GM12878 (cell line): Measurements from ENCODE around the gene SLC25A48. TPM values are rescaled to one million over a fixed set of nuclear protein-coding genes. Genes with fewer than 3 reads are reported as not detected.

Experiments used
- ATAC-seq: fragments of 200-7000 bp; cut with Tn5 transposase; 3 replicates; pipeline ENCODE4 v1.9.1; 2020; ENCODE audit warnings: mild to moderate bottlenecking, moderate library complexity
- BruUV-seq: library from RNA; stranded (reverse); fragments of 400-500 nt; replicated peaks from 2 replicates; lab custom pipeline; 2021; lab: Mats Ljungman, UMichigan
- CTCF ChIA-PET: fragments of 300-600 bp; sonication (Branson Sonifier 250); formaldehyde crosslinking; extraction: SDS; loops from one replicate; lab custom pipeline; 2021; ENCODE audit warnings: inconsistent platforms; lab: Yijun Ruan, JAX
- POLR2A ChIA-PET: fragments of 350-600 bp; formaldehyde crosslinking; extraction: SDS; loops from one replicate; lab custom pipeline; 2021; ENCODE audit warnings: inconsistent platforms; lab: Charles Lee
- RAD21 ChIA-PET: fragments of 300-600 bp; sonication (Branson Sonifier 250); formaldehyde crosslinking; loops from one replicate; lab custom pipeline; 2023; ENCODE audit warnings: antibody characterized with exemption; ENCODE audit not compliant: unreplicated experiment; lab: Charles Lee
- SMC1A ChIA-PET: fragments of 300-600 bp; sonication (Branson Sonifier 250); formaldehyde crosslinking; loops from one replicate; lab custom pipeline; 2023; ENCODE audit not compliant: unreplicated experiment, uncharacterized antibody; lab: Charles Lee
- DNase-seq: peaks from one replicate; pipeline ENCODE4 v3.0.0-alpha.2; 2011; ENCODE audit warnings: low read depth, low spot score
- FAIRE-seq: peaks from 3 replicates; lab custom pipeline; 2011; peaks lifted over from hg19 to GRCh38; lab: Jason Lieb, UNC
- H2AFZ ChIP-seq: 2 replicates; pipeline ENCODE4 v1.6.0; 2011; ENCODE audit warnings: low read depth, low read length, control low read depth; ENCODE audit not compliant: control insufficient read depth
- H3K27ac ChIP-seq: 2 replicates; pipeline ENCODE4 v1.5.1; 2011; ENCODE audit warnings: control low read depth; ENCODE audit not compliant: control insufficient read depth, insufficient read depth
- H3K27me3 ChIP-seq, 2 experiments: replicated peaks in 1 of 2; 2 replicates each; pipeline versions ENCODE4 v1.6.0 to v1.6.1; 2011; ENCODE audit warnings: low read length in 1 of 2; ENCODE audit not compliant: control insufficient read depth in 2 of 2, insufficient read depth in 2 of 2
- H3K36me3 ChIP-seq, 2 experiments: 2 replicates each; pipeline ENCODE4 v1.5.1; 2011; ENCODE audit warnings: low read length in 1 of 2; ENCODE audit not compliant: control insufficient read depth in 2 of 2, insufficient read depth in 2 of 2
- H3K4me1 ChIP-seq: 2 replicates; pipeline ENCODE4 v1.6.1; 2011; ENCODE audit warnings: mild to moderate bottlenecking, low read length, moderate library complexity, mixed read lengths; ENCODE audit not compliant: control insufficient read depth, insufficient read depth
- H3K4me2 ChIP-seq: 2 replicates; pipeline ENCODE4 v1.6.0; 2011; ENCODE audit warnings: control low read depth; ENCODE audit not compliant: control insufficient read depth, insufficient read depth
- H3K4me3 ChIP-seq: fragments of 200-600 bp; sonication (generic); 2 replicates; pipeline ENCODE4 v1.5.1; 2016
- H3K79me2 ChIP-seq: 2 replicates; pipeline ENCODE4 v1.6.0; 2011; ENCODE audit warnings: low read length; ENCODE audit not compliant: control insufficient read depth, insufficient read depth
- H3K9ac ChIP-seq: 2 replicates; pipeline ENCODE4 v1.8.0; 2011; ENCODE audit warnings: low read length, control low read depth, mixed read lengths; ENCODE audit not compliant: control insufficient read depth, insufficient read depth
- H3K9me3 ChIP-seq: replicated peaks from 3 replicates; pipeline ENCODE4 v1.5.1; 2011; ENCODE audit warnings: mild to moderate bottlenecking, low read length; ENCODE audit not compliant: control insufficient read depth, insufficient read depth
- H4K20me1 ChIP-seq: 2 replicates; pipeline ENCODE4 v1.6.0; 2011; ENCODE audit not compliant: control insufficient read depth, insufficient read depth
- DPF2 ChIP-seq: fragments of 450-650 bp; IDR thresholded peaks from 2 replicates; pipeline ENCODE4 v1.6.1; 2017; ENCODE audit warnings: mild to moderate bottlenecking
- IRF4 ChIP-seq: IDR thresholded peaks from 2 replicates; pipeline ENCODE4 v1.6.1; 2011; ENCODE audit warnings: low read depth, low read length
- NFIC ChIP-seq: IDR thresholded peaks from 2 replicates; pipeline ENCODE4 v1.6.1; 2012; ENCODE audit warnings: low read depth, mild to moderate bottlenecking, inconsistent platforms, low read length, moderate library complexity
- PAX8 ChIP-seq: fragments of 450-650 bp; IDR thresholded peaks from 2 replicates; pipeline ENCODE4 v1.6.1; 2017; ENCODE audit warnings: mild to moderate bottlenecking, moderate library complexity
- PRDM15 ChIP-seq: fragments of 450-650 bp; formaldehyde crosslinking; IDR thresholded peaks from 2 replicates; pipeline ENCODE4 v1.4.0; 2020; ENCODE audit warnings: mild to moderate bottlenecking, moderate library complexity
- RB1 ChIP-seq: fragments of 450-650 bp; formaldehyde crosslinking; IDR thresholded peaks from 2 replicates; pipeline ENCODE4 v1.6.1; 2017; ENCODE audit warnings: mild to moderate bottlenecking, borderline replicate concordance
- SP1 ChIP-seq: IDR thresholded peaks from one replicate; pipeline ENCODE4 v1.6.1; 2011; ENCODE audit warnings: low read depth, low read length
- SRF ChIP-seq, 2 experiments: IDR thresholded peaks; 2 replicates each; pipeline ENCODE4 v1.6.1; 2011; ENCODE audit warnings: low read depth in 2 of 2, low read length in 2 of 2, mild to moderate bottlenecking in 1 of 2, moderate library complexity in 1 of 2
- TBL1XR1 ChIP-seq: IDR thresholded peaks from 2 replicates; pipeline ENCODE4 v1.6.1; 2012; ENCODE audit warnings: low read depth, low read length, improper control_type of control experiment
- TCF12 ChIP-seq: IDR thresholded peaks from 2 replicates; pipeline ENCODE4 v1.6.1; 2011; ENCODE audit warnings: low read depth, mild to moderate bottlenecking, low read length
- ZNF217 ChIP-seq: fragments of 450-650 bp; IDR thresholded peaks from 2 replicates; pipeline ENCODE4 v1.6.1; 2017; ENCODE audit warnings: antibody characterized with exemption, mild to moderate bottlenecking
- ZNF24 ChIP-seq: fragments of 450-650 bp; IDR thresholded peaks from 2 replicates; pipeline ENCODE4 v1.6.1; 2017; ENCODE audit warnings: antibody characterized with exemption, mild to moderate bottlenecking
- in situ Hi-C: fragments of 300-500 bp; cut with MboI; formaldehyde crosslinking; loops from 9 replicates; pipeline ENCODE4 v1.14.3; 2018; ENCODE audit warnings: mixed read lengths
- intact Hi-C: fragments of 100-400 bp; cut with micrococcal nuclease; formaldehyde crosslinking; loops from one replicate; pipeline ENCODE4 v1.14.2; 2022; ENCODE audit not compliant: unreplicated experiment
- polyA plus RNA-seq, 11 experiments: library from polyadenylated mRNA; depleted of rRNA in 4 of 11; unstranded in 6 of 11; stranded (reverse) in 5 of 11; fragments of >200 nt; fragmentation: Nextera tagmentation in 4 of 11; fragmentation: Illumina TruSeq in 1 of 11; extraction: Ambion mirVana in 4 of 11; extraction: Trizol in 1 of 11; gene quantifications; 1 replicate in 1 of 11; 2 replicates in 10 of 11; pipeline versions ENCODE4 v1.2.1 to v1.2.3, GENCODE V29; 2011 to 2016; ENCODE audit warnings: inconsistent platforms in 2 of 11, missing spikeins in 2 of 11, low read depth in 1 of 11
- total RNA-seq, 4 experiments: library from RNA; depleted of rRNA in 3 of 4; stranded (reverse); fragments of >200 nt in 3 of 4; fragmentation: Illumina TruSeq in 1 of 4; extraction: Trizol in 1 of 4; gene quantifications; 2 replicates each; pipeline versions ENCODE4 v1.2.1 to v1.2.3, GENCODE V29; 2013 to 2021
- TF ChIP-seq, protein P1 (sequence below): IDR thresholded peaks from 2 replicates; pipeline ENCODE4 v1.6.1; 2012; ENCODE audit warnings: low read length, inconsistent platforms
- TF ChIP-seq, protein P2 (sequence below): fragments of 450-650 bp; IDR thresholded peaks from 2 replicates; pipeline ENCODE4 v1.6.1; 2018; ENCODE audit warnings: borderline replicate concordance, mild to moderate bottlenecking; ENCODE audit not compliant: partially characterized antibody

Gene SLC25A48
- total and polyA plus RNA-seq, 10 of the 15 experiments (the other 5 are each of a cell fraction or from before 2014, with no cell fraction given) = 0.06 TPM; not detected in 9

DNA sequence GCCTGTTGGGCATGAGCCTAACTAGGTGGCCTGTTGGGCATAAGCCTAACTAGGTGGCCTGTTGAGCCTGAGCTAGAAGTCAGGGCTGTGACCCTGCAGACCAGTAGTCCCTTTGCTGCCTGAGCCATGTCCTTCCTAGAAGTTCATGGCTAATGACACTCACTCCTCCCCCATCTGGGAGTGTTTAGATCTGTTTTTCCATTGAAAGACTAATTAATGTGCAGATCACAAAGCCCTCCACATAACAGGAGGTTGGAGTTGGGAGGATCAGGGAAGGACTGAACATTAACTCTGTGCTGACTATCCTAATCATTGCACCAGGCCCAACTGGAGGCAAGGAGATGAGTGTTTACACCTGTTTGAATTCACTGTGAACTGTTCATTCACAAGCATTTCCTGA lies 27.6 kb downstream of the SLC25A48 start:
- FAIRE-seq (no peak), ATAC-seq (no peak), DNase-seq (no peak)
- no peak overlapping the region for H3K4me2 ChIP-seq
- RAD21 ChIA-PET = no interaction called here
- H3K79me2 ChIP-seq = no peaks in the 10 kb centered on the region
- SMC1A ChIA-PET = no interaction called here
- no peak for TF ChIP-seq SP1
- TF ChIP-seq ZNF24 = no peak
- TF ChIP-seq IRF4 = no peak
- no peak for TF ChIP-seq TCF12
- TF ChIP-seq, protein P1, sequence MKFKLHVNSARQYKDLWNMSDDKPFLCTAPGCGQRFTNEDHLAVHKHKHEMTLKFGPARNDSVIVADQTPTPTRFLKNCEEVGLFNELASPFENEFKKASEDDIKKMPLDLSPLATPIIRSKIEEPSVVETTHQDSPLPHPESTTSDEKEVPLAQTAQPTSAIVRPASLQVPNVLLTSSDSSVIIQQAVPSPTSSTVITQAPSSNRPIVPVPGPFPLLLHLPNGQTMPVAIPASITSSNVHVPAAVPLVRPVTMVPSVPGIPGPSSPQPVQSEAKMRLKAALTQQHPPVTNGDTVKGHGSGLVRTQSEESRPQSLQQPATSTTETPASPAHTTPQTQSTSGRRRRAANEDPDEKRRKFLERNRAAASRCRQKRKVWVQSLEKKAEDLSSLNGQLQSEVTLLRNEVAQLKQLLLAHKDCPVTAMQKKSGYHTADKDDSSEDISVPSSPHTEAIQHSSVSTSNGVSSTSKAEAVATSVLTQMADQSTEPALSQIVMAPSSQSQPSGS = no peak
- TF ChIP-seq TBL1XR1 = no peak
- no peak for TF ChIP-seq PRDM15 (CRISPR knock-in tag)
- TF ChIP-seq NFIC = no peak
- no peak for TF ChIP-seq RB1
- no peak for TF ChIP-seq PAX8
- no peak for TF ChIP-seq DPF2
- no peak for TF ChIP-seq SRF (IDR thresholded peaks at IDR 0.05; ENCODE audit: low read depth in 2 of 2, low read length in 2 of 2)
- TF ChIP-seq ZNF217 = no peak
- TF ChIP-seq, protein P2, sequence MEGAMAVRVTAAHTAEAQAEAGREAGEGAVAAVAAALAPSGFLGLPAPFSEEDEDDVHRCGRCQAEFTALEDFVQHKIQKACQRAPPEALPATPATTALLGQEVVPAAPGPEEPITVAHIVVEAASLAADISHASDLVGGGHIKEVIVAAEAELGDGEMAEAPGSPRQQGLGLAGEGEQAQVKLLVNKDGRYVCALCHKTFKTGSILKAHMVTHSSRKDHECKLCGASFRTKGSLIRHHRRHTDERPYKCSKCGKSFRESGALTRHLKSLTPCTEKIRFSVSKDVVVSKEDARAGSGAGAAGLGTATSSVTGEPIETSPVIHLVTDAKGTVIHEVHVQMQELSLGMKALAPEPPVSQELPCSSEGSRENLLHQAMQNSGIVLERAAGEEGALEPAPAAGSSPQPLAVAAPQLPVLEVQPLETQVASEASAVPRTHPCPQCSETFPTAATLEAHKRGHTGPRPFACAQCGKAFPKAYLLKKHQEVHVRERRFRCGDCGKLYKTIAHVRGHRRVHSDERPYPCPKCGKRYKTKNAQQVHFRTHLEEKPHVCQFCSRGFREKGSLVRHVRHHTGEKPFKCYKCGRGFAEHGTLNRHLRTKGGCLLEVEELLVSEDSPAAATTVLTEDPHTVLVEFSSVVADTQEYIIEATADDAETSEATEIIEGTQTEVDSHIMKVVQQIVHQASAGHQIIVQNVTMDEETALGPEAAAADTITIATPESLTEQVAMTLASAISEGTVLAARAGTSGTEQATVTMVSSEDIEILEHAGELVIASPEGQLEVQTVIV = no peak
- H2AFZ ChIP-seq = no peak overlapping the region
- no peaks in the 10 kb centered on the region for H3K36me3 ChIP-seq
- in situ Hi-C loops (no loop called here), intact Hi-C loops (no loop called here)
- H3K9ac ChIP-seq = no peak overlapping the region
- CTCF ChIA-PET = no interaction called here
- H3K27ac ChIP-seq = no peak overlapping the region
- no peaks in the 10 kb centered on the region; a peak in 1 of 4 replicates for H3K27me3 ChIP-seq
- H3K4me1 ChIP-seq = no peaks in the 10 kb centered on the region
- H3K4me3 ChIP-seq = no peak overlapping the region
- H3K9me3 ChIP-seq = no peaks in the 10 kb centered on the region; the same call in 2 of the 3 replicates
- no TSS peak for BruUV-seq
- POLR2A ChIA-PET = no interaction called here
- no peaks in the 10 kb centered on the region for H4K20me1 ChIP-seq
